ENCODE results near the gene FER.

The FER gene

DNA sequence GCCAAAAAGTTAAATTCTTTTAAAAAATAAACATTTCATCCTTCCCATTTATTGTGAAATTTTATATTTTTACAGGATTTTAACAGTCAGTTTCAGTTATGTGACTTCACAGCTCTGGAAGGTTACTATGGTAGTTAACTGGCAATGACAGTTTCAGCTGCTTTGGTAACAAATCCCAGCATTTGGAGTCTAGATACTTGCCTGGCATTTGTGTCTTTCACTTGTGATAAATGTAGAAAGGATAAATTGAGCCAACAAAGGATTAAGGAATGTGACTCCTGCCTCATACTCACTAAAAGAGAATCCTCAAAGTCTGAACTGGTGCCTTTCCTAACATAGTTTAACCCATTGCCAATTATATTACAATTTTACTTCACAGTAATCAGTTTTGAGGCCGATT is 315.5 kb downstream of the FER start:
- DNase-seq (ENCODE audit: low read depth in 1 of 2, low spot score in 1 of 2), result no peak
- no peaks in the 10 kb centered on the region for H3K27me3 ChIP-seq (ENCODE audit: insufficient read depth, poor library complexity, severe bottlenecking)
- no peak overlapping the region for H3K4me3 ChIP-seq (replicated peaks; ENCODE audit: insufficient read depth, low read length)
- H3K27ac ChIP-seq (replicated peaks), result no peak overlapping the region
- TF ChIP-seq SPI1 (IDR thresholded peaks at IDR 0.05; ENCODE audit: borderline replicate concordance, low read depth) (no peak), GABPA (IDR thresholded peaks at IDR 0.05; ENCODE audit: low read depth) (no peak), REST (IDR thresholded peaks at IDR 0.05; ENCODE audit: insufficient replicate concordance, low read depth) (no peak), POLR2AphosphoS5 (IDR thresholded peaks at IDR 0.05; ENCODE audit: low read depth) (no peak)
- TF ChIP-seq, protein P1, sequence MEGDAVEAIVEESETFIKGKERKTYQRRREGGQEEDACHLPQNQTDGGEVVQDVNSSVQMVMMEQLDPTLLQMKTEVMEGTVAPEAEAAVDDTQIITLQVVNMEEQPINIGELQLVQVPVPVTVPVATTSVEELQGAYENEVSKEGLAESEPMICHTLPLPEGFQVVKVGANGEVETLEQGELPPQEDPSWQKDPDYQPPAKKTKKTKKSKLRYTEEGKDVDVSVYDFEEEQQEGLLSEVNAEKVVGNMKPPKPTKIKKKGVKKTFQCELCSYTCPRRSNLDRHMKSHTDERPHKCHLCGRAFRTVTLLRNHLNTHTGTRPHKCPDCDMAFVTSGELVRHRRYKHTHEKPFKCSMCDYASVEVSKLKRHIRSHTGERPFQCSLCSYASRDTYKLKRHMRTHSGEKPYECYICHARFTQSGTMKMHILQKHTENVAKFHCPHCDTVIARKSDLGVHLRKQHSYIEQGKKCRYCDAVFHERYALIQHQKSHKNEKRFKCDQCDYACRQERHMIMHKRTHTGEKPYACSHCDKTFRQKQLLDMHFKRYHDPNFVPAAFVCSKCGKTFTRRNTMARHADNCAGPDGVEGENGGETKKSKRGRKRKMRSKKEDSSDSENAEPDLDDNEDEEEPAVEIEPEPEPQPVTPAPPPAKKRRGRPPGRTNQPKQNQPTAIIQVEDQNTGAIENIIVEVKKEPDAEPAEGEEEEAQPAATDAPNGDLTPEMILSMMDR (IDR thresholded peaks at IDR 0.05; ENCODE audit: insufficient read depth, low read length), result no peak

DNA sequence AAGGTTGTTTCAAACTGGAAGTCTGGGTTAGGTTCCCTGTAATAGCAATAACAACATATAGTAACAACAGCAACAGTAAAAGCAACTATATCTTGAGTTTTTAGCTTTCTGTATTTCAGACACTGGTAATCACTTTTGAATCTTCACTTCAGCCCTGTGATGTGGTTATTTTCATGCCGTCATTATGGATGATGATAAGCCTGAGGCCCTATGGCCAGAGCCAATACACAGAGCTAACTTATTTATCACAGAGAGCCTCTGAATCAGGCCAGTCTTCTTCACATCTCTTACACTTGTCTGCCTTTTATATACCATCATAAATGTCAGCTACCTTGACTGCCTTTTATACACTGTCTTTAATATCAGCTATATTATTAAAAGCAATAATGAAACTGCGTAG is 329.0 kb downstream of the FER start:
- no peak overlapping the region for H3K27ac ChIP-seq (replicated peaks)
- DNase-seq (ENCODE audit: low read depth in 1 of 2, low spot score in 1 of 2), result no peak
- H3K27me3 ChIP-seq (ENCODE audit: insufficient read depth, poor library complexity, severe bottlenecking), result no peaks in the 10 kb centered on the region
- no peak for TF ChIP-seq GABPA (IDR thresholded peaks at IDR 0.05; ENCODE audit: low read depth)
- TF ChIP-seq SPI1 (IDR thresholded peaks at IDR 0.05; ENCODE audit: borderline replicate concordance, low read depth), result no peak
- TF ChIP-seq, protein P1 (IDR thresholded peaks at IDR 0.05; ENCODE audit: insufficient read depth, low read length), result no peak
- no peak for TF ChIP-seq REST (IDR thresholded peaks at IDR 0.05; ENCODE audit: insufficient replicate concordance, low read depth)
- no peak for TF ChIP-seq POLR2AphosphoS5 (IDR thresholded peaks at IDR 0.05; ENCODE audit: low read depth)
- H3K4me3 ChIP-seq (replicated peaks; ENCODE audit: insufficient read depth, low read length), result no peak overlapping the region

- no peak overlapping the region for H3K27ac ChIP-seq (replicated peaks)
- no peaks in the 10 kb centered on the region for H3K27me3 ChIP-seq (ENCODE audit: insufficient read depth, poor library complexity, severe bottlenecking)
- no peak for TF ChIP-seq GABPA (IDR thresholded peaks at IDR 0.05; ENCODE audit: low read depth)
- TF ChIP-seq REST (IDR thresholded peaks at IDR 0.05; ENCODE audit: insufficient replicate concordance, low read depth), result no peak
- TF ChIP-seq, protein P1 (IDR thresholded peaks at IDR 0.05; ENCODE audit: insufficient read depth, low read length), result no peak
- no peak for TF ChIP-seq SPI1 (IDR thresholded peaks at IDR 0.05; ENCODE audit: borderline replicate concordance, low read depth)
- TF ChIP-seq POLR2AphosphoS5 (IDR thresholded peaks at IDR 0.05; ENCODE audit: low read depth), result no peak
- DNase-seq (ENCODE audit: low read depth in 1 of 2, low spot score in 1 of 2), result no peak
- no peak overlapping the region for H3K4me3 ChIP-seq (replicated peaks; ENCODE audit: insufficient read depth, low read length)
Measured at GRCh38 chr5:109078448-109078847, 330.8 kb downstream of the FER start.

Measured in HL-60 (cell line).